ENCODE data around the gene STK32B. TPM values are rescaled to one million over a fixed set of nuclear protein-coding genes. Genes with fewer than 3 reads are reported as not detected.

The STK32B gene
- polyA plus RNA-seq, 1 of the 3 experiments (the other 2 are of a cell fraction) = 0.20 TPM

DNA sequence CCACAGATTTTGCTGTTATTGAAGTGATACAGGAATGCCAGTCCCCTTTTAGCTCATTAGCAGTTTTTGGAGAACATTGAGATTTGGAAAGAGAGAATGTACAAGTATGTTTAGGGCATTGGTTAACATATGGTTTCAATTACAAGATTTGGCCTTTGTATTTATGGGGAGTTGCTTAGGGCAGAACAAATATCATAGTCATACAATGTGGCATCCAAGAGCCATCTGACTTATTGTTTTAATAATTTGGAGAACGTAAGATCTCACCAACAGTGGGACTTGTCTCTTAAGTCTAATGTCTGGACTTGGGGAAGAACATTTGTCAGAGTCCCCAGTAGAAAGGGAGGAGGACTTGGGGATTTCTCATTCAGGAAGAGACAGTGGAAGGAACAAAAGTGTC, 166.1 kb downstream of the STK32B start:
- TF ChIP-seq RXRA (IDR thresholded peaks at IDR 0.05; ENCODE audit: borderline replicate concordance, low read depth) (no peak), FOSL2 (IDR thresholded peaks at IDR 0.05; ENCODE audit: borderline replicate concordance, low read depth) (no peak), JUND (IDR thresholded peaks at IDR 0.05) (no peak), SIN3A (IDR thresholded peaks at IDR 0.05; ENCODE audit: borderline replicate concordance, low read depth, low read length) (no peak), GATA2 (CRISPR knock-in tag; IDR thresholded peaks at IDR 0.05) (no peak), EP300 (IDR thresholded peaks at IDR 0.05; ENCODE audit: borderline replicate concordance in 1 of 2, low read depth in 1 of 2, low read length in 1 of 2) (no peak), POLR2AphosphoS5 (IDR thresholded peaks at IDR 0.05; ENCODE audit: low read depth, low read length) (no peak)
- TF ChIP-seq, protein P1, sequence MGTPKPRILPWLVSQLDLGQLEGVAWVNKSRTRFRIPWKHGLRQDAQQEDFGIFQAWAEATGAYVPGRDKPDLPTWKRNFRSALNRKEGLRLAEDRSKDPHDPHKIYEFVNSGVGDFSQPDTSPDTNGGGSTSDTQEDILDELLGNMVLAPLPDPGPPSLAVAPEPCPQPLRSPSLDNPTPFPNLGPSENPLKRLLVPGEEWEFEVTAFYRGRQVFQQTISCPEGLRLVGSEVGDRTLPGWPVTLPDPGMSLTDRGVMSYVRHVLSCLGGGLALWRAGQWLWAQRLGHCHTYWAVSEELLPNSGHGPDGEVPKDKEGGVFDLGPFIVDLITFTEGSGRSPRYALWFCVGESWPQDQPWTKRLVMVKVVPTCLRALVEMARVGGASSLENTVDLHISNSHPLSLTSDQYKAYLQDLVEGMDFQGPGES (IDR thresholded peaks at IDR 0.05; ENCODE audit: low read depth, low read length) = no peak
- H4K20me1 ChIP-seq (ENCODE audit: insufficient read depth) = no peaks in the 10 kb centered on the region
- ChIA-PET POLR2A (no interaction called here), CTCF (no interaction called here)
- H3K36me3 ChIP-seq (replicated peaks in 1 of 2; ENCODE audit: control insufficient read depth in 1 of 2, insufficient read depth in 2 of 2, low read length in 1 of 2) = no peaks in the 10 kb centered on the region
- H3K9me3 ChIP-seq = no peaks in the 10 kb centered on the region
- no peaks in the 10 kb centered on the region for H3K4me1 ChIP-seq (ENCODE audit: control insufficient read depth in 1 of 2, insufficient read depth in 2 of 2, low read depth in 1 of 2, low read length in 1 of 2)
- H2AFZ ChIP-seq (ENCODE audit: low read depth) = no peak overlapping the region
- H3F3A ChIP-seq (replicated peaks; ENCODE audit: insufficient read depth) = no peaks in the 10 kb centered on the region
- H3K4me2 ChIP-seq = no peak overlapping the region
- WGBS (ENCODE audit: low lambda C conversion rate) = 17% methylated on average over 1 of the region's 1 CpG
- no peaks in the 10 kb centered on the region for H3K9me2 ChIP-seq
- no peak overlapping the region for H3K9ac ChIP-seq
- H3K27me3 ChIP-seq (ENCODE audit: insufficient read depth) = 0 out of 2 replicates have a peak, but pooled peaks cover 8% of the 10 kb centered on the region
- H3K79me2 ChIP-seq (ENCODE audit: insufficient read depth) = no peaks in the 10 kb centered on the region
- H3K27ac ChIP-seq (ENCODE audit: low read depth in 2 of 2, low read length in 1 of 2) = no peak overlapping the region
- no peak for DNase-seq
- no peak overlapping the region for H3K4me3 ChIP-seq (ENCODE audit: low read depth in 2 of 2, low read length in 1 of 2)

GRCh38 chr4:5218376-5219069, 167.2 kb downstream of the STK32B start:
- Histone ChIP-seq H2AFZ (ENCODE audit: low read depth) (no peak overlapping the region), H3K4me3 (ENCODE audit: low read depth in 2 of 2, low read length in 1 of 2) (no peak overlapping the region), H3K9me3 (no peaks in the 10 kb centered on the region), H3K27ac (ENCODE audit: low read depth in 2 of 2, low read length in 1 of 2) (no peak overlapping the region), H3K4me1 (ENCODE audit: control insufficient read depth in 1 of 2, insufficient read depth in 2 of 2, low read depth in 1 of 2, low read length in 1 of 2) (no peaks in the 10 kb centered on the region), H3F3A (replicated peaks; ENCODE audit: insufficient read depth) (no peaks in the 10 kb centered on the region), H3K9me2 (no peaks in the 10 kb centered on the region), H3K36me3 (replicated peaks in 1 of 2; ENCODE audit: control insufficient read depth in 1 of 2, insufficient read depth in 2 of 2, low read length in 1 of 2) (no peaks in the 10 kb centered on the region), H3K4me2 (no peak overlapping the region), H4K20me1 (ENCODE audit: insufficient read depth) (no peaks in the 10 kb centered on the region), H3K9ac (no peak overlapping the region), H3K27me3 (ENCODE audit: insufficient read depth) (no peaks in the 10 kb centered on the region), H3K79me2 (ENCODE audit: insufficient read depth) (no peaks in the 10 kb centered on the region)
- CTCF ChIA-PET = no interaction called here
- 20% methylated on average over 12 of the region's 12 CpGs for WGBS (ENCODE audit: low lambda C conversion rate)
- POLR2A ChIA-PET = no interaction called here
- TF ChIP-seq, protein P1 (IDR thresholded peaks at IDR 0.05; ENCODE audit: low read depth, low read length) = no peak
- no peak for TF ChIP-seq SIN3A (IDR thresholded peaks at IDR 0.05; ENCODE audit: borderline replicate concordance, low read depth, low read length)
- no peak for TF ChIP-seq CTCF (IDR thresholded peaks at IDR 0.05)
- no peak for TF ChIP-seq NRF1 (IDR thresholded peaks at IDR 0.05; ENCODE audit: low read depth, low read length)
- TF ChIP-seq, protein P2, sequence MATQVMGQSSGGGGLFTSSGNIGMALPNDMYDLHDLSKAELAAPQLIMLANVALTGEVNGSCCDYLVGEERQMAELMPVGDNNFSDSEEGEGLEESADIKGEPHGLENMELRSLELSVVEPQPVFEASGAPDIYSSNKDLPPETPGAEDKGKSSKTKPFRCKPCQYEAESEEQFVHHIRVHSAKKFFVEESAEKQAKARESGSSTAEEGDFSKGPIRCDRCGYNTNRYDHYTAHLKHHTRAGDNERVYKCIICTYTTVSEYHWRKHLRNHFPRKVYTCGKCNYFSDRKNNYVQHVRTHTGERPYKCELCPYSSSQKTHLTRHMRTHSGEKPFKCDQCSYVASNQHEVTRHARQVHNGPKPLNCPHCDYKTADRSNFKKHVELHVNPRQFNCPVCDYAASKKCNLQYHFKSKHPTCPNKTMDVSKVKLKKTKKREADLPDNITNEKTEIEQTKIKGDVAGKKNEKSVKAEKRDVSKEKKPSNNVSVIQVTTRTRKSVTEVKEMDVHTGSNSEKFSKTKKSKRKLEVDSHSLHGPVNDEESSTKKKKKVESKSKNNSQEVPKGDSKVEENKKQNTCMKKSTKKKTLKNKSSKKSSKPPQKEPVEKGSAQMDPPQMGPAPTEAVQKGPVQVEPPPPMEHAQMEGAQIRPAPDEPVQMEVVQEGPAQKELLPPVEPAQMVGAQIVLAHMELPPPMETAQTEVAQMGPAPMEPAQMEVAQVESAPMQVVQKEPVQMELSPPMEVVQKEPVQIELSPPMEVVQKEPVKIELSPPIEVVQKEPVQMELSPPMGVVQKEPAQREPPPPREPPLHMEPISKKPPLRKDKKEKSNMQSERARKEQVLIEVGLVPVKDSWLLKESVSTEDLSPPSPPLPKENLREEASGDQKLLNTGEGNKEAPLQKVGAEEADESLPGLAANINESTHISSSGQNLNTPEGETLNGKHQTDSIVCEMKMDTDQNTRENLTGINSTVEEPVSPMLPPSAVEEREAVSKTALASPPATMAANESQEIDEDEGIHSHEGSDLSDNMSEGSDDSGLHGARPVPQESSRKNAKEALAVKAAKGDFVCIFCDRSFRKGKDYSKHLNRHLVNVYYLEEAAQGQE (IDR thresholded peaks at IDR 0.05; ENCODE audit: low read depth, low read length) = no peak
- no peak for TF ChIP-seq CHD2 (IDR thresholded peaks at IDR 0.05; ENCODE audit: low read length, partially characterized antibody)
- no peak for TF ChIP-seq EZH2phosphoT487 (IDR thresholded peaks at IDR 0.05; ENCODE audit: borderline replicate concordance, low read depth)
- TF ChIP-seq SMC3 (IDR thresholded peaks at IDR 0.05; ENCODE audit: low read depth, low read length) = no peak
- TF ChIP-seq MAX (IDR thresholded peaks at IDR 0.05; ENCODE audit: low read depth) = no peak
- TF ChIP-seq FOXM1 (IDR thresholded peaks at IDR 0.05; ENCODE audit: low read depth) = no peak
- TF ChIP-seq RFX5 (IDR thresholded peaks at IDR 0.05; ENCODE audit: low read length) = no peak
- no peak for DNase-seq

Measured in SK-N-SH (cell line).